H1 (cell line): ENCODE data around the gene CDON. TPM values are rescaled to one million over a fixed set of nuclear protein-coding genes. Genes with fewer than 3 reads are reported as not detected.

ENCODE experiments used
- CTCF ChIA-PET: fragments of 300-600 bp; sonication (Branson Sonifier 250); formaldehyde crosslinking; loops from one replicate; lab custom pipeline; 2021; ENCODE audit not compliant: partially characterized antibody; lab: Charles Lee
- POLR2A ChIA-PET: fragments of 300-600 bp; sonication (Branson Sonifier 250); formaldehyde crosslinking; loops from one replicate; lab custom pipeline; 2021; ENCODE audit warnings: inconsistent platforms; ENCODE audit not compliant: partially characterized antibody; lab: Charles Lee
- DNase-seq, 2 experiments: peaks; one replicate each; pipeline versions ENCODE4 v3.0.0 to v3.0.0-alpha.2; 2010 to 2022; ENCODE audit warnings: low spot score in 2 of 2, low read depth in 1 of 2, mixed read lengths in 1 of 2
- FAIRE-seq: peaks from 2 replicates; lab custom pipeline; 2011; peaks lifted over from hg19 to GRCh38; lab: Jason Lieb, UNC
- H2AFZ ChIP-seq: 2 replicates; pipeline ENCODE4 v1.8.1; 2012; ENCODE audit warnings: low read length, inconsistent platforms
- H2AK5ac ChIP-seq: 2 replicates; pipeline ENCODE4 v1.6.1; 2013; ENCODE audit warnings: low read depth, low read length
- H2BK120ac ChIP-seq: replicated peaks from 2 replicates; pipeline ENCODE3; 2013; ENCODE audit warnings: low read depth, low read length, inconsistent platforms
- H2BK12ac ChIP-seq: 2 replicates; pipeline ENCODE4 v1.6.1; 2013; ENCODE audit warnings: low read depth, low read length
- H2BK15ac ChIP-seq: 2 replicates; pipeline ENCODE4 v1.6.1; 2013; ENCODE audit warnings: low read length
- H2BK20ac ChIP-seq: 2 replicates; pipeline ENCODE4 v1.6.1; 2013; ENCODE audit warnings: low read length
- H2BK5ac ChIP-seq: 2 replicates; pipeline ENCODE4 v1.6.1; 2013; ENCODE audit warnings: low read depth, low read length
- H3K14ac ChIP-seq: 2 replicates; pipeline ENCODE4 v1.6.1; 2013; ENCODE audit warnings: inconsistent platforms; ENCODE audit not compliant: insufficient read length
- H3K18ac ChIP-seq: 2 replicates; pipeline ENCODE4 v1.6.1; 2013; ENCODE audit warnings: low read length; ENCODE audit errors: extremely low read depth
- H3K23ac ChIP-seq: 2 replicates; pipeline ENCODE4 v1.6.1; 2013; ENCODE audit warnings: inconsistent platforms; ENCODE audit not compliant: insufficient read length
- H3K23me2 ChIP-seq: 2 replicates; pipeline ENCODE4 v1.6.1; 2013; ENCODE audit warnings: low read depth, low read length
- H3K27ac ChIP-seq: 2 replicates; pipeline ENCODE4 v1.6.1; 2011; ENCODE audit warnings: low read depth, low read length, inconsistent platforms
- H3K27me3 ChIP-seq, 4 experiments: replicated peaks in 1 of 4; 1 replicate in 1 of 4; 2 replicates in 3 of 4; pipeline versions ENCODE4 v1.6.1 to v1.8.1; 2011 to 2013; ENCODE audit warnings: low read length in 3 of 4, mild to moderate bottlenecking in 3 of 4, inconsistent platforms in 2 of 4, mixed read lengths in 2 of 4, moderate library complexity in 1 of 4; ENCODE audit not compliant: control insufficient read depth in 3 of 4, insufficient read depth in 3 of 4; ENCODE audit errors: extremely low read depth in 1 of 4
- H3K36me3 ChIP-seq, 4 experiments: 2 replicates each; pipeline versions ENCODE4 v1.6.1 to v1.8.1; 2011 to 2013; ENCODE audit warnings: mild to moderate bottlenecking in 4 of 4, low read length in 3 of 4, moderate library complexity in 2 of 4, control low read depth in 1 of 4, inconsistent platforms in 1 of 4; ENCODE audit not compliant: insufficient read depth in 4 of 4, control insufficient read depth in 2 of 4
- H3K4ac ChIP-seq: replicated peaks from 2 replicates; pipeline ENCODE3; 2013; ENCODE audit warnings: low read length, low read depth, mixed read lengths, inconsistent platforms; ENCODE audit not compliant: insufficient read length
- H3K4me1 ChIP-seq, 4 experiments: replicated peaks in 1 of 4; 1 replicate in 1 of 4; 2 replicates in 3 of 4; pipeline versions ENCODE4 v1.6.1 to v1.8.1; 2011 to 2013; ENCODE audit warnings: low read length in 3 of 4, inconsistent platforms in 2 of 4, mixed read lengths in 1 of 4; ENCODE audit not compliant: insufficient read depth in 4 of 4, control insufficient read depth in 3 of 4
- H3K4me2 ChIP-seq, 2 experiments: 2 replicates each; pipeline versions ENCODE4 v1.6.1 to v1.8.1; 2011 to 2013; ENCODE audit warnings: low read depth in 2 of 2, low read length in 2 of 2, control low read depth in 1 of 2, inconsistent platforms in 1 of 2, mild to moderate bottlenecking in 1 of 2; ENCODE audit not compliant: insufficient read depth in 1 of 2
- H3K4me3 ChIP-seq, 4 experiments: fragments of 200-600, 300-600 bp in 1 of 4; sonication (generic), shearing (Covaris generic), sonication (Bioruptor Twin) in 1 of 4; 2 replicates each; pipeline versions ENCODE4 v1.5.1 to v1.8.1; 2011 to 2016; ENCODE audit warnings: low read length in 4 of 4, low read depth in 3 of 4, control low read depth in 2 of 4, inconsistent platforms in 2 of 4, mild to moderate bottlenecking in 2 of 4, mixed read lengths in 1 of 4, moderate library complexity in 1 of 4; ENCODE audit not compliant: insufficient read depth in 2 of 4; ENCODE audit errors: extremely low read depth in 1 of 4
- H3K56ac ChIP-seq: replicated peaks from 2 replicates; pipeline ENCODE3; 2013; ENCODE audit warnings: low read depth, mild to moderate bottlenecking, mixed read lengths, low read length, inconsistent platforms; ENCODE audit not compliant: insufficient read length
- H3K79me1 ChIP-seq: 2 replicates; pipeline ENCODE4 v1.6.1; 2013; ENCODE audit warnings: low read depth, low read length, control low read depth
- H3K79me2 ChIP-seq, 2 experiments: 2 replicates each; pipeline versions ENCODE4 v1.6.1 to v1.8.1; 2012 to 2013; ENCODE audit warnings: low read length in 2 of 2, mild to moderate bottlenecking in 2 of 2, inconsistent platforms in 1 of 2; ENCODE audit not compliant: insufficient read depth in 2 of 2, control insufficient read depth in 1 of 2
- H3K9ac ChIP-seq, 4 experiments: replicated peaks in 1 of 4; 1 replicate in 1 of 4; 2 replicates in 3 of 4; pipeline versions ENCODE4 v1.6.1 to v1.8.1; 2011 to 2013; ENCODE audit warnings: low read depth in 3 of 4, low read length in 3 of 4, control low read depth in 2 of 4, mild to moderate bottlenecking in 2 of 4, moderate library complexity in 2 of 4, inconsistent platforms in 1 of 4; ENCODE audit errors: extremely low read depth in 1 of 4
- H3K9me3 ChIP-seq, 2 experiments: 2 replicates each; pipeline versions ENCODE4 v1.6.1 to v1.8.1; 2012 to 2013; ENCODE audit warnings: mild to moderate bottlenecking in 2 of 2, moderate library complexity in 2 of 2, control low read depth in 1 of 2, inconsistent platforms in 1 of 2, low read depth in 1 of 2, low read length in 1 of 2, mixed read lengths in 1 of 2; ENCODE audit not compliant: insufficient read depth in 2 of 2
- H4K20me1 ChIP-seq, 2 experiments: replicated peaks in 1 of 2; 2 replicates each; pipeline versions ENCODE3 to v1.8.1; 2011 to 2013; ENCODE audit warnings: inconsistent platforms in 2 of 2, low read length in 2 of 2, mild to moderate bottlenecking in 1 of 2; ENCODE audit not compliant: insufficient read depth in 2 of 2, control insufficient read depth in 1 of 2
- H4K5ac ChIP-seq: 2 replicates; pipeline ENCODE4 v1.6.1; 2013; ENCODE audit warnings: low read length, low read depth, mixed read lengths, inconsistent platforms; ENCODE audit not compliant: insufficient read length
- H4K8ac ChIP-seq: 2 replicates; pipeline ENCODE4 v1.8.0; 2013; ENCODE audit warnings: mild to moderate bottlenecking, moderate library complexity, low read length, inconsistent platforms; ENCODE audit not compliant: insufficient read depth; ENCODE audit errors: extremely low read depth
- H4K91ac ChIP-seq: replicated peaks from 2 replicates; pipeline ENCODE3; 2013; ENCODE audit warnings: low read length, mixed read lengths, inconsistent platforms; ENCODE audit not compliant: insufficient read length
- BACH1 ChIP-seq: IDR thresholded peaks from 2 replicates; pipeline ENCODE4 v1.6.1; 2012; ENCODE audit warnings: low read length, improper control_type of control experiment
- GABPA ChIP-seq: IDR thresholded peaks from 2 replicates; pipeline ENCODE4 v1.6.1; 2011; ENCODE audit warnings: mild to moderate bottlenecking, low read length, moderate library complexity, borderline replicate concordance; ENCODE audit not compliant: insufficient read depth
- GTF2F1 ChIP-seq: IDR thresholded peaks from 2 replicates; pipeline ENCODE4 v1.6.1; 2012; ENCODE audit warnings: low read depth, low read length, improper control_type of control experiment, borderline replicate concordance
- JUND ChIP-seq: IDR thresholded peaks from 2 replicates; pipeline ENCODE4 v1.6.1; 2011; ENCODE audit warnings: mild to moderate bottlenecking, improper control_type of control experiment, low read length
- KDM4A ChIP-seq: IDR thresholded peaks from one replicate; pipeline ENCODE4 v1.7.1; 2012; ENCODE audit warnings: low read depth, mild to moderate bottlenecking, moderate library complexity, low read length, inconsistent platforms; ENCODE audit not compliant: severe bottlenecking
- NRF1 ChIP-seq: IDR thresholded peaks from 2 replicates; pipeline ENCODE4 v1.6.1; 2011; ENCODE audit warnings: mild to moderate bottlenecking, low read depth, low read length, improper control_type of control experiment
- PHF8 ChIP-seq: fragments of 200-600 bp; sonication (generic); conservative IDR thresholded peaks from 2 replicates; pipeline ENCODE4 v1.7.1; 2012; ENCODE audit warnings: low read depth, mild to moderate bottlenecking, inconsistent platforms, low read length, moderate library complexity
- POLR2AphosphoS5 ChIP-seq: IDR thresholded peaks from 2 replicates; pipeline ENCODE4 v1.6.1; 2011; ENCODE audit warnings: low read depth, low read length
- RFX5 ChIP-seq: IDR thresholded peaks from 2 replicates; pipeline ENCODE4 v1.6.1; 2011; ENCODE audit warnings: low read depth, low read length, improper control_type of control experiment, borderline replicate concordance
- RXRA ChIP-seq: IDR thresholded peaks from 2 replicates; pipeline ENCODE4 v1.6.1; 2011; ENCODE audit warnings: low read depth, mild to moderate bottlenecking, low read length, moderate library complexity; ENCODE audit not compliant: insufficient read depth
- SAP30 ChIP-seq: fragments of 300-600 bp; sonication (generic); IDR thresholded peaks from 2 replicates; pipeline ENCODE4 v1.7.1; 2012; ENCODE audit warnings: low read length, moderate library complexity, mild to moderate bottlenecking, inconsistent platforms; ENCODE audit not compliant: insufficient read depth, insufficient replicate concordance
- SP2 ChIP-seq: IDR thresholded peaks from 2 replicates; pipeline ENCODE4 v1.6.1; 2012; ENCODE audit warnings: mild to moderate bottlenecking, low read length, inconsistent platforms
- TCF12 ChIP-seq: IDR thresholded peaks from 2 replicates; pipeline ENCODE4 v1.6.1; 2011; ENCODE audit warnings: low read depth, mild to moderate bottlenecking, low read length
- ZNF274 ChIP-seq: IDR thresholded peaks from 2 replicates; pipeline ENCODE4 v1.7.0; 2012; ENCODE audit warnings: low read length, borderline replicate concordance; ENCODE audit errors: extremely low read depth
- WGBS, 2 experiments: shearing (Covaris generic) in 1 of 2; methylation state at CpG; one replicate each; pipeline versions ENCODE4 v1.1.6 to v1.1.7; 2013 to 2015; ENCODE audit warnings: low lambda C conversion rate in 2 of 2, mixed read lengths in 2 of 2, inconsistent platforms in 1 of 2, low coverage in 1 of 2, missing lambda C conversion rate in 1 of 2; ENCODE audit not compliant: insufficient replicate concordance in 2 of 2, insufficient coverage in 1 of 2, insufficient read length in 1 of 2; ENCODE audit errors: extremely low coverage in 1 of 2, missing lambda C conversion rate in 1 of 2; 5-methylcytosine and 5-hydroxymethylcytosine counted together
- polyA plus RNA-seq, 7 experiments: library from polyadenylated mRNA; depleted of rRNA in 3 of 7; stranded (reverse) in 5 of 7; unstranded in 2 of 7; fragments of >200 nt in 5 of 7; fragments of 200-250 nt in 2 of 7; gene quantifications; 1 replicate in 5 of 7; 2 replicates in 1 of 7; 4 replicates in 1 of 7; pipeline versions ENCODE4 v1.2.1 to v1.2.3, GENCODE V29; 2011 to 2013; ENCODE audit warnings: missing spikeins in 2 of 7, mixed read lengths in 2 of 7
- total RNA-seq: library from RNA; stranded (reverse); fragmentation: NEBNext Ultra II Directional; extraction: Animal tissue kit (Norgen Biotek cat#: 25700); gene quantifications from 2 replicates; pipeline ENCODE4 v1.2.1, GENCODE V29; 2021

The CDON gene
- total and polyA plus RNA-seq, 2 of the 8 experiments (the other 6 are each of a cell fraction or from before 2014, with no cell fraction given), result 11.0 to 32.5 TPM

GRCh38 chr11:126100716-126101115 lies 38.0 kb upstream of the CDON start:
- H3K23me2 ChIP-seq, result 0 out of 2 replicates have a peak, but pooled peaks cover 3% of the 10 kb centered on the region
- no peaks in the 10 kb centered on the region for H3K79me1 ChIP-seq
- no peak overlapping the region for H3K56ac ChIP-seq
- H3K4me1 ChIP-seq, result peaks cover 7 to 33% (median 17%) of the 10 kb centered on the region in 4 experiments
- no peak overlapping the region for H3K4ac ChIP-seq
- peak overlapping the region; percentile 38 for H4K5ac ChIP-seq
- peak overlapping the region; percentile 88; the same call in 1 of the 2 replicates for H2BK15ac ChIP-seq
- WGBS, 2 experiments, result 66% methylated on average over 5 of the region's 5 CpGs; no CpG with 5 or more reads in 1 of the 2 experiments
- H3K9ac ChIP-seq, result no peak overlapping the region
- no peak overlapping the region for H3K27ac ChIP-seq
- no peak overlapping the region for H3K14ac ChIP-seq
- 0 out of 2 replicates have a peak overlapping the region, but pooled peaks have one; percentile 4 for H2AFZ ChIP-seq
- peak overlapping the region; percentile 80; the same call in 1 of the 2 replicates for H2BK20ac ChIP-seq
- H2BK5ac ChIP-seq, result peak overlapping the region; percentile 30; the same call in 1 of the 2 replicates
- H4K20me1 ChIP-seq, result no peaks in the 10 kb centered on the region
- no peak overlapping the region for H2BK120ac ChIP-seq
- H3K4me3 ChIP-seq, result no peak overlapping the region
- H3K4me2 ChIP-seq, result no peak overlapping the region
- FAIRE-seq (no peak), DNase-seq (no peak)
- no peak overlapping the region for H2AK5ac ChIP-seq
- no peaks in the 10 kb centered on the region for H3K36me3 ChIP-seq
- CTCF ChIA-PET, result interaction anchor here (1.2 to 6.4 kb wide), 5 partner anchors 9 to 39 kb away, joined by 3 to 42 read pairs (median 5); partner anchors contain the start of gene CDON
- H4K91ac ChIP-seq, result no peak overlapping the region
- no peak overlapping the region for H3K23ac ChIP-seq
- no peaks in the 10 kb centered on the region for H3K9me3 ChIP-seq
- no peak overlapping the region for H4K8ac ChIP-seq
- no peak overlapping the region for H3K18ac ChIP-seq
- POLR2A ChIA-PET, result interaction anchor here (1.2 kb wide), 1 partner anchor 14 kb away, joined by 3 read pairs; no protein-coding TSS in a partner anchor
- H3K27me3 ChIP-seq, result no peaks in the 10 kb centered on the region; a peak in 1 of 7 replicates
- H3K79me2 ChIP-seq, result no peaks in the 10 kb centered on the region
- H2BK12ac ChIP-seq, result 0 out of 2 replicates have a peak overlapping the region, but pooled peaks have one; percentile 80
- TF ChIP-seq TCF12 (no peak), GTF2F1 (no peak), GABPA (no peak), RFX5 (no peak), RXRA (no peak), NRF1 (no peak), JUND (no peak), SP2 (no peak), SAP30 (no peak), ZNF274 (no peak), BACH1 (no peak), PHF8 (no peak), POLR2AphosphoS5 (no peak), KDM4A (no peak)
